Measurements from ENCODE around the gene ZNF197.

Gene ZNF197

GRCh38 chr3:44601749-44602148, 23.1 kb upstream of the ZNF197 start:
- H3K4me3 ChIP-seq (ENCODE audit: low read length): no peak overlapping the region
- DNase-seq (ENCODE audit: low read depth): no peak
- no peak for TF ChIP-seq CTCF (conservative IDR thresholded peaks at IDR 0.05; ENCODE audit: low read depth, low read length)

- H3K4me3 ChIP-seq (ENCODE audit: low read length): no peak overlapping the region
- TF ChIP-seq CTCF (conservative IDR thresholded peaks at IDR 0.05; ENCODE audit: low read depth, low read length): no peak
Measured at GRCh38 chr3:44612678-44613077, 12.2 kb upstream of the ZNF197 start.

GRCh38 chr3:44628716-44629115, 3.9 kb downstream of the ZNF197 start:
- DNase-seq (ENCODE audit: low read depth): no peak
- H3K4me3 ChIP-seq (ENCODE audit: low read length): no peak overlapping the region
- TF ChIP-seq CTCF (conservative IDR thresholded peaks at IDR 0.05; ENCODE audit: low read depth, low read length): no peak

More at GRCh38 chr3:44612678-44613077, 12.2 kb upstream of the ZNF197 start:
- no peak for DNase-seq (ENCODE audit: low read depth)

- no peak for TF ChIP-seq CTCF (conservative IDR thresholded peaks at IDR 0.05; ENCODE audit: low read depth, low read length)
- no peak for DNase-seq (ENCODE audit: low read depth)
- H3K4me3 ChIP-seq (ENCODE audit: low read length): no peak overlapping the region
Measured at GRCh38 chr3:44632193-44632592, 7.4 kb downstream of the ZNF197 start.

- no peak for TF ChIP-seq CTCF (conservative IDR thresholded peaks at IDR 0.05; ENCODE audit: low read depth, low read length)
- no peak for DNase-seq (ENCODE audit: low read depth)
- no peak overlapping the region for H3K4me3 ChIP-seq (ENCODE audit: low read length)
Measured at GRCh38 chr3:44642337-44642736, 17.5 kb downstream of the ZNF197 start.

GRCh38 chr3:44643024-44643423, 18.2 kb downstream of the ZNF197 start:
- no peak for DNase-seq (ENCODE audit: low read depth)
- TF ChIP-seq CTCF (conservative IDR thresholded peaks at IDR 0.05; ENCODE audit: low read depth, low read length): no peak
- H3K4me3 ChIP-seq (ENCODE audit: low read length): no peak overlapping the region

- TF ChIP-seq CTCF (conservative IDR thresholded peaks at IDR 0.05; ENCODE audit: low read depth, low read length): no peak
- no peak for DNase-seq (ENCODE audit: low read depth)
- H3K4me3 ChIP-seq (ENCODE audit: low read length): no peak overlapping the region
Measured at GRCh38 chr3:44647771-44648170, 22.9 kb downstream of the ZNF197 start.

Measured in retinal pigment epithelial cell (primary cell).